Thoracic aorta (tissue), 2 donors: Measurements from ENCODE around the gene SNRK. TPM values are rescaled to one million over a fixed set of nuclear protein-coding genes. Genes with fewer than 3 reads are reported as not detected.

Experiments used
- ATAC-seq: fragments of 150-250 bp; one replicate; pipeline ENCODE4 v1.8.0; 2017; ENCODE audit warnings: low read depth; ENCODE audit not compliant: insufficient number of reproducible peaks, low FRiP score
- DNase-seq: peaks from one replicate; pipeline ENCODE4 v3.0.0-alpha.2; 2020; ENCODE audit warnings: low spot score
- H3K27ac ChIP-seq, 2 donors: fragments of 200-600 bp; sonication (generic); 1 replicate in 1 of 2; 2 replicates in 1 of 2; pipeline ENCODE4 v1.5.1; 2016; ENCODE audit warnings: mild to moderate bottlenecking in 2 of 2, moderate library complexity in 2 of 2
- H3K27me3 ChIP-seq: fragments of 200-600 bp; sonication (generic); replicated peaks from 2 replicates; pipeline ENCODE4 v1.6.0; 2016; ENCODE audit warnings: mild to moderate bottlenecking; ENCODE audit not compliant: insufficient read depth
- H3K36me3 ChIP-seq: fragments of 200-600 bp; sonication (generic); one replicate; pipeline ENCODE4 v1.5.1; 2016
- H3K4me1 ChIP-seq, 2 donors: fragments of 200-600 bp; sonication (generic); 1 replicate in 1 of 2; 2 replicates in 1 of 2; pipeline versions ENCODE4 v1.5.1 to v1.6.0; 2016; ENCODE audit warnings: low read depth in 2 of 2, mild to moderate bottlenecking in 1 of 2; ENCODE audit not compliant: control insufficient read depth in 1 of 2
- H3K4me3 ChIP-seq: fragments of 200-600 bp; sonication (generic); 2 replicates; pipeline ENCODE4 v1.5.1; 2016; ENCODE audit warnings: mild to moderate bottlenecking
- H3K9me3 ChIP-seq: fragments of 200-600 bp; sonication (generic); 2 replicates; pipeline ENCODE4 v1.5.1; 2016
- total RNA-seq, 2 donors: library from RNA; depleted of rRNA; stranded (reverse); fragments of >200 nt; gene quantifications; one replicate each; pipeline versions ENCODE4 v1.1.0 to v1.2.3, GENCODE V29; 2016
- TF ChIP-seq, protein P1 (sequence below): fragments of 200-600 bp; sonication (generic); IDR thresholded peaks from one replicate; pipeline ENCODE4 v1.5.1; 2019; ENCODE audit warnings: antibody characterized with exemption

The SNRK gene
- total RNA-seq, 2 donors from 2014 or later, result 26.5 to 82.6 TPM

DNA sequence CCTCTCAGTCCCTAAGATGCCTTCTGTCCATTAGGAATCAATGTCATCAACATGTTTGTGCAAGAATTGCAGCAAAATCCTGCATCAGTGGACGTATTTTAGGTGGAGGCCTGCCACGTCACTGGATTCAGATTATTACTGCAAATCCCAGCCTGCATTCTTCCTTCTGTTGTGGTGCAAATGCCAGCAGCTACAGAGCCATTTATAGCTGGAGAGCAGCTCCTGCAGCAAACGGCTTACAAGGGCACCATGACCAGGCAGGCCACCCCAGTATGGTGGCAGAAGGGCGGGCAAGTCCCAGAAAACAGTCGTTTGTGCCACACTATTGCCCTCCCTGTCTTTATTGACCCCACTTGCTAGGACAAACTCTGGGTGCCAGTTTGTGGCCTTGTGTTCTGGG, 74.7 kb downstream of the SNRK start:
- ATAC-seq, result no peak
- Histone ChIP-seq H3K27me3 (no peaks in the 10 kb centered on the region), H3K27ac (no peak overlapping the region), H3K9me3 (peaks cover 4% of the 10 kb centered on the region), H3K36me3 (peaks cover 2% of the 10 kb centered on the region), H3K4me1 (peaks cover 0 to 3% of the 10 kb centered on the region in 2 donors), H3K4me3 (no peak overlapping the region)
- DNase-seq, result no peak
- TF ChIP-seq, protein P1, sequence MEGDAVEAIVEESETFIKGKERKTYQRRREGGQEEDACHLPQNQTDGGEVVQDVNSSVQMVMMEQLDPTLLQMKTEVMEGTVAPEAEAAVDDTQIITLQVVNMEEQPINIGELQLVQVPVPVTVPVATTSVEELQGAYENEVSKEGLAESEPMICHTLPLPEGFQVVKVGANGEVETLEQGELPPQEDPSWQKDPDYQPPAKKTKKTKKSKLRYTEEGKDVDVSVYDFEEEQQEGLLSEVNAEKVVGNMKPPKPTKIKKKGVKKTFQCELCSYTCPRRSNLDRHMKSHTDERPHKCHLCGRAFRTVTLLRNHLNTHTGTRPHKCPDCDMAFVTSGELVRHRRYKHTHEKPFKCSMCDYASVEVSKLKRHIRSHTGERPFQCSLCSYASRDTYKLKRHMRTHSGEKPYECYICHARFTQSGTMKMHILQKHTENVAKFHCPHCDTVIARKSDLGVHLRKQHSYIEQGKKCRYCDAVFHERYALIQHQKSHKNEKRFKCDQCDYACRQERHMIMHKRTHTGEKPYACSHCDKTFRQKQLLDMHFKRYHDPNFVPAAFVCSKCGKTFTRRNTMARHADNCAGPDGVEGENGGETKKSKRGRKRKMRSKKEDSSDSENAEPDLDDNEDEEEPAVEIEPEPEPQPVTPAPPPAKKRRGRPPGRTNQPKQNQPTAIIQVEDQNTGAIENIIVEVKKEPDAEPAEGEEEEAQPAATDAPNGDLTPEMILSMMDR, result no peak

DNA sequence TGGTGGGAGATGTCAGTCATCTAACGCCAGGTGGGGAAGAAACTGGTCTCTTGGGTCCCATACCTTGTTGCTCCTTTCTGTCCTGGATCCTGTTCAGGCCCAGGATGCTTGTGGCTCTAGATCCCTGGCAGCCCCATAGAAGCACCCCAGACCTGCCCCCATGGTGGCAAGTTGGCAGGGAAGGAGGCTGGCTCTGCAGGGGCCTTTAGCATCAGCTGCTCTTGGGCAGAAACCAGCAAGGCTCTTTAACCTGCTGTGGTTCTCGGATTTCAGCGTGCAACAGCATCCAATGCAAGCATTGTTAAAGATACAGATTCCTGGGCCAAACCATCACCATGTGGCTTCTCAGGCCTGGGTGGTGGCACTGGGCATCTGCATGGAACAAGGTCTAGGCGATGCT, 75.8 kb downstream of the SNRK start:
- Histone ChIP-seq H3K9me3 (no peaks in the 10 kb centered on the region), H3K4me3 (no peak overlapping the region), H3K27me3 (no peaks in the 10 kb centered on the region), H3K27ac (no peak overlapping the region), H3K4me1 (peaks cover 0 to 10% of the 10 kb centered on the region in 2 donors), H3K36me3 (peaks cover 4% of the 10 kb centered on the region)
- TF ChIP-seq, protein P1, result no peak
- DNase-seq (no peak), ATAC-seq (no peak)

DNA sequence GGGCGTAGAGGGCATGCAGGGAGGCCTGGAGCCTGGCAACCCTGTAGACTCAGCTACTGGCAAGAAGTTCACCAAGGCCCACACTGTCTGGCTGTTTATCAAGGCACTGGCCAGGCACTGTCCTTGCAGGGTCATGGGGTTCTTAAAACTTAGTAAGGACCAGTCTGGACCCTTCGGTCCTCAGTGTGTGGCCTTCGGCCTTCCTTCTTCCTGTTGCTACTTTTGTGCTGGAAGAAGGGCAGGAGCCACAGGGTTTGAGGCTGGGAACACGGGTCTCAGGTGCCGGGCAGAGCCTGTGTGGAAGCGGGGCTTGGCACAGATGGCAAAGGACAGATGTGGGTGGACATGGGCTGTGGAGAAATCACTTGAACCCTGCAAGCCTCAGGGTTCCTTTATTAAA, 76.6 kb downstream of the SNRK start:
- no peak overlapping the region for H3K4me3 ChIP-seq
- no peaks in the 10 kb centered on the region for H3K9me3 ChIP-seq
- no peaks in the 10 kb centered on the region for H3K27me3 ChIP-seq
- DNase-seq (no peak), ATAC-seq (no peak)
- TF ChIP-seq, protein P1, result no peak
- peaks cover 0 to 10% of the 10 kb centered on the region in 2 donors for H3K4me1 ChIP-seq
- peaks cover 4% of the 10 kb centered on the region for H3K36me3 ChIP-seq
- no peak overlapping the region for H3K27ac ChIP-seq

DNA sequence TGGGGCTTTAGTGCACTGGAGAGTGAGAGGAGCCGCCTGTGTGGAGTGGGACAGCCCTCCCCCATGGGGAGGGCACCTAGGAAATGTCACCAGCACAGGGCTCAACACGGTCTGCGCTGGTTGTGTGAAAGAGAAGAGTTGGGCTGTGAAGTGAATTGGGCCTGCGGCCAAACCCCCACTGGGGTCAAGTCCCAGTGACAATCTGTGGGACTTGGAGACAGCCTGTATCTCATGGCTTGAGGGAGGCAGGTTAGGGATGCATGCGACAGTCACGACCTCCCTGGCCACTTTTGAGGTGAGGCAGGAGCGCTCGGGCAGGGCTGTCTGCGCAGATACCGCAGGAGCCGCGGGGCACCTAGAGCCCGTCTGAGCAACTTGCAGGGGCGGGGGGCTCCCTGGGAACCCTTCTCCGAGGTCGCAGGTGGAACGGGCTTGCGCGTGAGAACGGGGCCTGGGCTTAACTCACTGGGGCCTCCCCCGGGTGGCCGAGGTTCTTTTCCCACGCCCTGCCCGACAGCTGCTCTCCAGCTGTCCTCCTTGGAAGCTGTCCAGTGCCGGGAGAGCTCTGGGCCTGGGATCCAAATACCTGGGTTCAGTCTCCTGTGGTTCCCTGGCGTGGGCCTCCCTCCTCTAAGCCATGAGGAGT, 77.4 kb downstream of the SNRK start:
- DNase-seq (no peak), ATAC-seq (no peak)
- H3K27ac ChIP-seq, result no peak overlapping the region

DNA sequence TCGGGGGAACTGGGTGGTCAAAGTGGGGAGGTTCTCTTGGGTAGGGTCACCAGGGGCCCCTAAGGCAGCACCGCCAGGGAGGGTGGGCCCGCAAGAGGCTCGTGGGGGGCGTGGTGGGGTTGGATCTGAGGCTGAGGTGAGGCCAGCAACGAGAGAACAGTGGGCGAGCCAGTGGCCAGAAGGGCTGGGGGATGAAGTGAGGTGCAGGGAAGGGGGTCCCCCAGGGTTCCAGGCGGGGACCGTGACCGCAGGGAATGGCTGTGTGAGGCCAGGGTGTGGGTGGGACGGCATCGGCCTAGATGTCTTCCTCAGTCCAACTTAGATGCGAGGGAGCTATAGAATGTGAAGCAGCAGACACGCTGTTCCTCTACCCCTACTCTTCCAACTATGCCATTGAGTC, 78.2 kb downstream of the SNRK start:
- no peaks in the 10 kb centered on the region for H3K9me3 ChIP-seq
- H3K4me1 ChIP-seq, result peaks cover 0 to 10% of the 10 kb centered on the region in 2 donors
- DNase-seq (no peak), ATAC-seq (no peak)
- TF ChIP-seq, protein P1, result no peak
- peaks cover 4% of the 10 kb centered on the region for H3K36me3 ChIP-seq
- no peaks in the 10 kb centered on the region for H3K27me3 ChIP-seq
- H3K4me3 ChIP-seq, result no peak overlapping the region
- no peak overlapping the region for H3K27ac ChIP-seq

More for the DNA sequence above, 77.4 kb downstream of the SNRK start:
- H3K4me3 ChIP-seq, result no peak overlapping the region
- H3K27me3 ChIP-seq, result no peaks in the 10 kb centered on the region
- peaks cover 0 to 10% of the 10 kb centered on the region in 2 donors for H3K4me1 ChIP-seq
- TF ChIP-seq, protein P1, result no peak
- no peaks in the 10 kb centered on the region for H3K9me3 ChIP-seq
- peaks cover 4% of the 10 kb centered on the region for H3K36me3 ChIP-seq
